Duodenal mucosa (tissue), 2 donors: ENCODE results near the gene TSHZ1.

Source experiments
- H3K27ac ChIP-seq: one replicate; pipeline ENCODE4 v1.7.0; 2013; ENCODE audit warnings: low read depth, low read length
- H3K27me3 ChIP-seq, 2 donors: one replicate each; pipeline ENCODE4 v1.7.0; 2013; ENCODE audit warnings: low read length in 2 of 2, control low read depth in 1 of 2; ENCODE audit not compliant: insufficient read depth in 2 of 2, control insufficient read depth in 1 of 2
- H3K36me3 ChIP-seq, 2 donors: one replicate each; pipeline ENCODE4 v1.7.0; 2013; ENCODE audit warnings: low read length in 2 of 2, control low read depth in 1 of 2; ENCODE audit not compliant: insufficient read depth in 2 of 2, control insufficient read depth in 1 of 2
- H3K4me1 ChIP-seq, 2 donors: one replicate each; pipeline ENCODE4 v1.7.0; 2013; ENCODE audit warnings: low read length in 2 of 2, control low read depth in 1 of 2; ENCODE audit not compliant: insufficient read depth in 2 of 2, control insufficient read depth in 1 of 2
- H3K4me3 ChIP-seq, 2 donors: one replicate each; pipeline ENCODE4 v1.7.0; 2013; ENCODE audit warnings: low read length in 2 of 2, low read depth in 1 of 2
- H3K9ac ChIP-seq, 2 donors: one replicate each; pipeline ENCODE4 v1.7.0; 2013; ENCODE audit warnings: low read length in 2 of 2, low read depth in 1 of 2
- H3K9me3 ChIP-seq, 2 donors: one replicate each; pipeline ENCODE4 v1.7.0; 2013; ENCODE audit warnings: low read length in 2 of 2, control low read depth in 1 of 2; ENCODE audit not compliant: control insufficient read depth in 1 of 2

Gene TSHZ1

DNA sequence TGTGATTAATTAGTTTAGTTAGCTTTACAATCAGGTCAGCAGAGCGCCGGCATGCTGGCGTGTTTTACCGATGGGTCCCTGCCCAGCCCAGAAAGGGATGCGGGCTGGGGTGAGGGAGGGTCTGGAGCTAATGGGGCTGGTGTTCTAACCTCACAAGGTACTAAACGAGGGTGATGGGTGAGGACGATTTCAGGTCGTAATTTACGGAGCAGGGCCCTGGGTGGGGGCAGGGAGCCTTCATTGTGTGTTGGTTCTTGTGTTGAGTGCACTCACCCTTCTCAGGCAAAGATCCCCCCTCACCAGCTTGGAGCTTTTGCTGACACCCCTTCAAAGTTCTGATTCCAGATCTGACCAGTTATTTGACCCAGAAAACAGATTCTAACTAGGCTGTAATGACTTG lies 41.2 kb upstream of the TSHZ1 start:
- Histone ChIP-seq H3K9ac (no peak overlapping the region), H3K27me3 (no peaks in the 10 kb centered on the region), H3K9me3 (no peaks in the 10 kb centered on the region), H3K27ac (no peak overlapping the region), H3K36me3 (no peaks in the 10 kb centered on the region), H3K4me1 (no peaks in the 10 kb centered on the region), H3K4me3 (no peak overlapping the region)

DNA sequence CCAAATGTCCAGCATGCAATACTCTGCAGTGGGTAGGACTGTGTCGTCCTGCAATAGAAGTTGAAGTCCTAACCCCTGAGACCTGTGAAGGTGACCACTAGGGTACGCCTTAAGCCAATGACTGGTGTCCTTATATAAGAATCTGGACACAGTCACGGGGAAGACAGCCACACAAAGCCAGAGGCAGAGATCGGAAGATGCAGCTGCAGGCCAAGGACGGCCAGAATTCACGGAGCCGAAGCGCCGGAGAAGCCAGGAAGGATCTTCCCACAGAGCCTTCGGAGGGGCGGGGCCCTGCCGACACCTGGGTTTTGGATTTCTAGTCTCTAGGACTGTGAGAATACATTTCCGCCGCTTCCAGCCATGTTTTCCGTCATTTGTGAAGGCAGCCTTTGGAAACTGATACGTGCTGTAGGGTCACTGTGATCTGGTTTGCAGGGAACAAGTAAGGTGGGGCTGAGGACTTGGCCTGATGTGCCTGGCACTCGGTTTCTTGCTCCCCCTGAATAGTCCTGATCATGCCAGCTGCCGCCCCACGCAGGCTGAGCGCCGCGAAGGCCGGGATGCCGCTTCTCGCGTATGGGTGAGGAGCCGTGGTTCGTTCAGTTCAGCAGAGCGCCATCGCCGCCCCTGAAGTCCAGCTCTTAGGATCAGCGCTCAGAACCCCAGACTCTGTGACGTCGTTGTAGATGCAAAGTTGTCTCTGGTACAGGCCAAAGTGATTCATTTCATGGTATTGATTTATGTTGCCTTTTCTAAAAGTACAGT lies 40.4 kb upstream of the TSHZ1 start:
- H3K27me3 ChIP-seq, result no peaks in the 10 kb centered on the region
- H3K4me1 ChIP-seq, result no peaks in the 10 kb centered on the region
- H3K9ac ChIP-seq, result no peak overlapping the region
- no peak overlapping the region for H3K27ac ChIP-seq
- no peaks in the 10 kb centered on the region for H3K9me3 ChIP-seq
- H3K4me3 ChIP-seq, result no peak overlapping the region
- no peaks in the 10 kb centered on the region for H3K36me3 ChIP-seq

DNA sequence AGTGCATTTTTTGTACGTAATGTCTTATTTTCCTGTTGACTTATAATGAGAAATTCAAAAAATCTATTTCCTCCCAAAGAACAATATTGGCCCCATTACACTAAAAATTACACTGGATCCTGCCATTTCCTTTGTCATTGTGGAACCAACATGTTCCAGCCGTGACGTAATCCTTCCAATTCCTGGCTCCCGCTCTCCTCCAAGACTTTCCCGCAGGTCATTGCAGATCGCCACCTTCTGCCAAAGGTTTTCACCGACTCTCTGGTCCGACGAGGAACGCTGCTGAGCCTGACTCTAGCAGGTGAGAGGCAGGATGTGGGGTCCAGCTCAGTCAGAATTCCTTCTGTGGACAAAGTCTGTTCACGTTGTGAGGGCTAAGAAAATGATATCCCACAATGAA lies 39.7 kb upstream of the TSHZ1 start:
- no peak overlapping the region for H3K27ac ChIP-seq
- no peak overlapping the region for H3K4me3 ChIP-seq

DNA sequence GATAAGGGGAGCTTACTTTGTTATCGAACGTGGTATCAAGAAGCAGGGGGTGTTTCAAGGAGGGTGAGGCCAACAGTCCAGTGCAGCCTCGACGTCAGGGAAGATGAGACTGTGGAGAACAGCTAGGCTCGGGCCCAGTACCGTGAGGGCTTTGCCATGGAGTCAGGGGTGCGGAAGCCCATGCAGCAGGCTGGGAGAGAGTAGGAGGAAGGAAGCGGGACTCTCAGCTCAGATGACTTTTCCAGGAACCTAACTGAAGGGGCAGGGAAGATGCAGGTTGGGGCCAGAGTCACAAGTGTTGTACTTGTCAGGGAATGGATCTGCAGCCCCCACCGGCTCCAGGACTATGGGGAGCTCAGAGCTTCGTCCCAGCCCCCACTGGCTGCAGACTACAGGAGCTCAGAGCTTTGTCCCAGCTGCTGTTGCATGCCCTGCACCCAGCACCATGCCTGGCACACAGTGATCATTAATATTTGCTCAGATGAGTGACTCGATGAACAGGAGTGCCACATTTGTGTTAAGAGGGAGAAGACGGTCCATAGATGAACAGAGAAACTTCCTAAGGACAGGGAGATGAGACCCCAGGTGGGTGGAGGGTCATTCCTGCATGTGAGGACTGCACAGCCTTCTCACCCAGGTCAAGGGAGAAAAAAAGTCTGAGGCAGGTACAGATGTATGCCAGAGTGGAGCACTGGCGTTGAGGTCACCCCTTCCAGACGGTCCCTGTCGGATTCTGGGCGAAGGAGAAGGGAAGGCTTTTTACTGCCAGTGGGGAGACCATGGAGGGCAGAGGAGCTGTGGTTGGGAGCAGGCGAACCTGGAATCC lies 38.1 kb upstream of the TSHZ1 start:
- no peaks in the 10 kb centered on the region for H3K4me1 ChIP-seq
- H3K4me3 ChIP-seq, result no peak overlapping the region
- no peaks in the 10 kb centered on the region for H3K9me3 ChIP-seq
- H3K36me3 ChIP-seq, result no peaks in the 10 kb centered on the region
- no peak overlapping the region for H3K27ac ChIP-seq
- no peaks in the 10 kb centered on the region for H3K27me3 ChIP-seq
- no peak overlapping the region for H3K9ac ChIP-seq

More for the DNA sequence above, 39.7 kb upstream of the TSHZ1 start:
- Histone ChIP-seq H3K9me3 (no peaks in the 10 kb centered on the region), H3K4me1 (no peaks in the 10 kb centered on the region), H3K36me3 (no peaks in the 10 kb centered on the region), H3K27me3 (no peaks in the 10 kb centered on the region), H3K9ac (no peak overlapping the region)

DNA sequence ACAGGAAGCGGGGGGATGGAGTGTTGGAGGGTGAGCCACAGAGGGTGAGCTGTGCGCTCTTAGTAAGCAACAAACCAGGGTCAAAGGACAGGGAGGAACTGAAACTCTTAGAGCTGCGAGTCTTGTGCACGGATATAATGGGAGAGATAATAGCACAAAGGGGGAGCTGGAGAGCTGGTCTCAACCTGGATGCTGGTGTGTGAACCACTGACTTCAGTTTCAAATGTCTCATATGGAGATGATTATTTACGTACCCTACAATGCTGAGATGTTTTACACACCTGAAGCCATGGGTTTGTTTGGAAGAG lies 37.5 kb upstream of the TSHZ1 start:
- H3K27me3 ChIP-seq, result no peaks in the 10 kb centered on the region
- H3K4me3 ChIP-seq, result no peak overlapping the region
- no peaks in the 10 kb centered on the region for H3K36me3 ChIP-seq
- H3K9me3 ChIP-seq, result no peaks in the 10 kb centered on the region
- H3K9ac ChIP-seq, result no peak overlapping the region
- H3K4me1 ChIP-seq, result no peaks in the 10 kb centered on the region
- no peak overlapping the region for H3K27ac ChIP-seq

DNA sequence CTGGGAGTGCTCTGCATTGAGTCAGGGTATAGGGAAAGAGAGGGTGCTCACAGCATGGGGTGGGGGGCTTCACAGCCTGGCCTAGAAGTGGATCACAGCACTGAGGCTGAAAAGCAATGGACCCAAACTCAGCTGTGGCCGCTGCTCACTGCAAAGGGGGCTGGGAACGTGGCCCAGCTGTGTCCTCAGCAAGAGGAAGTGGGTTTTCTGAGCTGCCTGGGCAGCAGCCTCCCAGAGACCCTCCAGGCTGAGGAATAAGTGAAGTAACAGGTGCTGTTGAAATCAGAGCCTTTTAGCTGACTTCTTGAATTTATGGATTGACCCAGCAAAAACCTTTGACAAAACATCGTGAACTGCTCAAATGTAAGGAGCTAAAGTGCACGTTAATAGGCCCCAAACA lies 36.9 kb upstream of the TSHZ1 start:
- Histone ChIP-seq H3K4me1 (no peaks in the 10 kb centered on the region), H3K9ac (no peak overlapping the region), H3K9me3 (no peaks in the 10 kb centered on the region), H3K4me3 (no peak overlapping the region), H3K36me3 (no peaks in the 10 kb centered on the region), H3K27ac (no peak overlapping the region), H3K27me3 (no peaks in the 10 kb centered on the region)

DNA sequence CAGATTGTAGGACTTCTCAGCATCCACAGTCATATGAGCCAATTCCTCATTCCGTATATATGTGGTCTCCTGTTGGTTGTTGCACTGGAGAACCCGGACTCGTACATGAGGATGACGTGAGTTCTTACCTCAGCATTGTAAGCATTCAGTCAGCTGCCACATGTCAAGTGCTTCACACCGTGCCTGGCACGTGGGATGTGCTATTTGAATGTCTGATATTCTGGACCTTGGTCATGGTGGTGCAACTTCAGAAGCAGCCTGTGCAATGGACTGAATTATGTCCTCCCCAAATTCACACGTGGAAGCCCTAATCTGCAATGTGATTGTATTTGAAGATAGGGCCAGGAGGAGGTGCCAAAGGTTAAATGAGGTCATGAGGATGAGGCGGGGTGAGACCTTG lies 33.7 kb upstream of the TSHZ1 start:
- Histone ChIP-seq H3K9me3 (no peaks in the 10 kb centered on the region), H3K9ac (no peak overlapping the region), H3K27me3 (no peaks in the 10 kb centered on the region), H3K4me1 (no peaks in the 10 kb centered on the region), H3K27ac (no peak overlapping the region), H3K4me3 (no peak overlapping the region), H3K36me3 (no peaks in the 10 kb centered on the region)

DNA sequence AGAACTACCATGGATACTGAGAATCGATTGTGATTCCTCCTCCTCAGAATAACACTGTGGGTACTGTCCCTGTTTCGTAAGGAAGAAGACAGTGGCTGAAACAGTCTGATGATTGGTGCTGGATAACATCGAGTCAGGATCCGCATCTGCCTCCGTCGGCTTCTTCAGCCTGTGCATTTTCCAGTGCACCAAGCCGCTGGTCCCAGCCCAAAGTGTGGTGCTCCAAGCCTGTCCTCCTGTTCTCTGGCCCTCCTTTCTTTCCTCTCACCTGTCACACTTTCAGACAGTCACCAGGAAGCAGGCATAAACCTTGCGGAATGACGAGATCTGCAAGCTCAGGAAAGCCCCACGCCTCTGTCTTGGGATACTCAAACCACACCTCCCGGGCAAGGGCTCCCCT lies 32.2 kb upstream of the TSHZ1 start:
- Histone ChIP-seq H3K4me3 (no peak overlapping the region), H3K27me3 (no peaks in the 10 kb centered on the region), H3K27ac (no peak overlapping the region), H3K9me3 (no peaks in the 10 kb centered on the region), H3K4me1 (no peaks in the 10 kb centered on the region), H3K9ac (no peak overlapping the region), H3K36me3 (no peaks in the 10 kb centered on the region)

DNA sequence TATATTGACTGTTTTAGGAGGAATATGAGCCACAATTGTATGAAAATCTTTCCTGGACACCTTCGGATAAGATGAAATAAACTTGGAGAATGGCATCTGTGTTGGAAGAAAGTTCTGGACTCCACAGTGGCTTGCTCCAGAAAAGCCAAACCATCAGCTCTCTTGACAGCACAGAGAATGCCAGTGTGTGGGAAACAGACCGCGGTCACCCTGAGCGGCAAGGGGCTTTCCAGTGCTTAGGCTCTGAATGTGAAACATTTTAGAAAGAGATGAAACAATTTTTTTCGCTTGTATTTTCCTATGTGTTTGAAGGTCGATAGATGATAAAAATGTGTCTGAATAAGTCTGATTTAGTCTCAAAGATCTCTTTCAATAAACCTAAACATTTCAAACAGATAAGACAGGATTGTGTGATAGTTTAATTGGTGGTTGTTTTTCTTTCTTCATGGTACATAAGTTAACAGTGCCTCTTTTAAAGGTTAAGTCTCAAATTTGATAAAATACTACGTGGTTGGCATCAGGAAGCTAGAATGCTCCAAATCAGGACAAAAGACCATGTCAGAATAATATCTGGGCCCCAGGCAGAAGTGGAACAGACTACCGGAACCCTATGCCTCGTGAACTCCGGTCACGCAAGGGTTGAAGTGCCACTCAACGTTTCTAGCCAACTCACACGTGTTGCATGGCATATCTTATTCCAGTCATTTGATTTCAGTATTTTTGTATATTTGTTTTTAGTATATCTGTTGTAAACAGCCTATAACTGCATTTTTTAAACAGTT lies 30.6 kb upstream of the TSHZ1 start:
- Histone ChIP-seq H3K4me3 (no peak overlapping the region), H3K4me1 (no peaks in the 10 kb centered on the region), H3K36me3 (no peaks in the 10 kb centered on the region), H3K27ac (no peak overlapping the region), H3K9me3 (no peaks in the 10 kb centered on the region), H3K27me3 (peaks cover 0 to 2% of the 10 kb centered on the region in 2 donors), H3K9ac (no peak overlapping the region)

DNA sequence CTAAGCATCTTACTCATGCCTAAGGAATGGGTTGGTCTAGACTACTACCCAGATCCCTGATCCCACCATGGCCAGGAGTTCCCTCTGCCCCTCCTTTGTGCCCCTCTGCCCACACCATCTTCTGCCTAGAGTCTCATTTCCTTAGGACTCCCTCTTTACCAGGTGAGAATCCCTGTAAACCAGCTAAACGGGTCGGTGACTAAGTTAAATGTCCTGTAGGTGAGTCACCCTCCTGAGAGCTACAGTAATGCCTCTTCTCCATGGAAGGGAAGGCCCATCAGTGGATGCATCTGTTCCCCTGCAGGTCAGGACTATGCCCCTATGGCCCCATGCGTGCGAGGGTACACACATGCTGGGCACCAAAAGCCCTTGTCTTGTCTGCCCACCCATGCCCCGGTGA lies 27.1 kb upstream of the TSHZ1 start:
- H3K9me3 ChIP-seq, result no peaks in the 10 kb centered on the region
- no peaks in the 10 kb centered on the region for H3K36me3 ChIP-seq
- peaks cover 0 to 2% of the 10 kb centered on the region in 2 donors for H3K27me3 ChIP-seq
- H3K4me1 ChIP-seq, result no peaks in the 10 kb centered on the region
- H3K9ac ChIP-seq, result no peak overlapping the region
- H3K4me3 ChIP-seq, result no peak overlapping the region
- no peak overlapping the region for H3K27ac ChIP-seq
